GM21360 (cell line): Measurements from ENCODE around the gene DSCAML1.
"Not testable (repeated sequence)": the region's sequence is repeated elsewhere in the genome, so short reads cannot be mapped to it uniquely, and the experiment has no call there.

ENCODE experiments used
- ATAC-seq: cut with Tn5 transposase; IDR thresholded peaks from one replicate; pipeline ENCODE4 v1.9.1; 2021; ENCODE audit warnings: mild to moderate bottlenecking, moderate library complexity; ENCODE audit not compliant: unreplicated experiment

The DSCAML1 gene

DNA sequence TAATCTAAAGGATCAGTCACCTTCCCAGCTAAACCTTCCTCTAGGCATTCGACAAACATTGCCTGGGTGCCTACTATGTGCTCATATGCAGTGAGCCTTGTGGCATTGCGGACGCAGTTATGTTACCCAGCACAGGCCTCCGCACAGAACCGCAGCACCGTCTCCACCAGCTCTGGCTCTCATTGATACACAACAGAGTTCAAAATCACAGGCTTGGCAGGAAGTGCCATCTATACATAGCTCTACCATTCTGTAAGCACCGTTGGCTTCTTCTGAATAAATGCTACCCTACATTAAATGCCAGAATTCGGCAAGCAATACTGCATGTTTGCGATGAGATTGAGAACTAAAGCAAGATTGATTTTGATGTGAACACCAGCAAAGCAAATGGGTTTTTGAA lies 31.0 kb downstream of the DSCAML1 start:
- no peak for ATAC-seq

DNA sequence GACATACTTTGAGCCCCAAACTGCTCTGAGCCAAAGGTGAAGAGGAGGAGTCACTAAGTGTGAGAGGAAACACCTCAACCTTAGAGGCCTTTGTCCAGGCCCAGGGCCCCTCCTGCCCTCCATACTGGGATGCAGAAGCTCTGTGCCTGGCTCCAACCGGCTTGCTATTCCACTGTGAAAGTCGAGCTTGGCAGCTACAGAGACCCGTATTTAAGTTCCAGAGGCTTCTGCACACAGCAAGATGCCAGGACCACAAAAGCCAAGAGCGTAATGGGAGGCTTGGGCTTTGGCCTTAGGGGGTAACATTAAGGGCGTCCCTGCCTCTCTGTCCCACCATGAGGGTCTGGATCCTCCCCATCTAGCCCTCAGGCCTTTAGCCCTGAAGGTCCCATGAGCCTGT lies 31.9 kb downstream of the DSCAML1 start:
- ATAC-seq = no peak

DNA sequence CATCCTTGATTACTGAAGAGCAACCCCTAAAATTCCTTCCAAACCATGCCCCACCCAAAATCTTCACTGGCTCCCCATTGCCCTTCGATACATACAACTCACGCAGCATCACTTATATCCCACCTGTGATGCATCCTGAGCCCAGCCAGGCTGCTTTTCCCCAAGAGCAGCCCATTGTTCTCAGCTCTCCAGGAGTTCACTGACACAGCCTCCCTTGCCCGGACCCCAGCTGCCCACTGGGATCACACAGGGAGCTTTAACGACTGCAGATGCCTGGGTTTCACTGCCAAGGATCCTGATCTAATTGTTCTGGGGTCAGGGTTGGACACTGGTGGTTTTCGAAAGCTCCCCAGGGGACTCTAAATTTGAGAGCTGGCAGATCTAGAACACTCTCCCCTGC lies 33.6 kb downstream of the DSCAML1 start:
- ATAC-seq = not testable (repeated sequence)

DNA sequence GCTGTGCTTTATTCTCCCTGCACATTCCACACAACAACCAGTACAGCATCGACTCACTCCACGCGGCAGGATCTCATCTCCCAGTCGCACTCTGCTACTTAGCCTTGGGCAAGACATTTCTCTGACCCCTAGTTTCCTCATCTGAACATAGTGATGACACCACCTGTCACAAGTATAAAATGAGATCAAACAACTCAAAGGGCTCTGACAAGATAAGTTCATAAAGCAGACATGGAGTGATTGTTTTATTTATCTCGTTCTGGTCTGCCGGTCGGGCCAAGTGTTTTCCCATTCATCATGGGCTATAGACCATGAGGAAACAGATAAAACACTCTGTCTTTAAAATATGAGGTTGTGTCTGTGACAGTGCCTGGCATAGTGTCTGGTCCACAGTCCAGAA lies 35.0 kb downstream of the DSCAML1 start:
- no peak for ATAC-seq

DNA sequence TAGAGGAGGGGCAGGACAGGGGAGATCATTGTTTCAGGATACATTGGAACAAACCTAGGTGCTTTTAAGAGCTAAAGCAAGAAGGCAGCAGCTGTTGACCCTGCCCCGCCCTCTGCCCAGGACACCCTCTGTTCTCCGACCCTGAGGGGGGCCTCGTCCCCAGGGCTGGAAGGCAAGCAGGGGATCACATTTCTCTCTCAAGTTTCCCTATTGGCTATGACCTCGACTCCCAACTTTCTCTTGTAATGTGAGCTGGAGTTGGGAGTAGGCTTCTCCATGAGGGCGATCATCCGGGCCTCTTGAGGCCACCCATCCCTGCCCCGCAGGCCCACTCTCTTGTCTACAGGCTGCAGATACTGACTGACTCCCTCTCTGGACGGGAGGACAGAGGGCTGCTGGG lies 37.7 kb downstream of the DSCAML1 start:
- no peak for ATAC-seq

DNA sequence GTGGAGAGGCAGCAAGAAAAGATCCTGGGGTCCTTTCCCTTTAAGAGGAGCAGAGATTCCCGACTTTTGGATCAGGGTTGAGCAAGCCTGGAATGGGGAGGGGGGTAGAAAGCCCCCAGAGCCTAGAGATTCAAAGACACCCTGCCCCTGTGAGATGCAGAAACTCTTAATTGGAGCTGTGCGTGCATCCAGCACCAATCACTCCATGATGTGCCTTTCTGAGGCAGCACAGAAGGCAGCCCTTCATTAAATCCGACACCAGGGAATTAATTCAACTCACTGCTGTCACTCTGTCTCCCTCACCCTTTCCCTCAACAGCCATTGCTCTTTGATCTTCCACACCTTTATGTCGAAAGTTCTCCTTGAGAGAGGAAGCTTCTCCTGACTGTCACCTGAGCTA lies 43.0 kb downstream of the DSCAML1 start:
- ATAC-seq = no peak

DNA sequence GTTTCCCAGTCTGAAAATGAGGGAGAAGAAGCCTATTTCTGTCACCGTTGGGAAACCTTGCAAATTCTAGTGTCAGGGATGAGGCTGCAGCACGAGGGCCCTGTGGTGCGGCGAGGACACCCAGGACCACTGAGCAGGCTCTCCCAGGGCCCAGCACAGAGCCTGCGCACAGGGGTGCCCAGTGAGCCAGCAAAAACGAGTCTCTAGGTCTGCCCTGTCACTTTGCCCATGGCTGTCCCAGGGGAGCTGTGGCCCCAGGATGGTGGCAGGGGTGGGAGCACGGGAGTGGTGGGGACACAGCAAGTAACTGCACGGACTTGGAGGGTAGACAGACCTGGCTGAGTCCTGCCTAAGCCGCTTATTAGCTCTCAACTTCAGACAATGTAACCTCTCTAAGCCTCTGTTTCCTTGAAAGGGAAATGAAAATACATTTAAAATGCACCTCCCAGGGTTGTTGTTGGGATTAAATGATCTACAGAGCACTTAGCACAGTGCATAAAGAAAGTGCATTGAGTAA lies 44.2 kb downstream of the DSCAML1 start:
- no peak for ATAC-seq

DNA sequence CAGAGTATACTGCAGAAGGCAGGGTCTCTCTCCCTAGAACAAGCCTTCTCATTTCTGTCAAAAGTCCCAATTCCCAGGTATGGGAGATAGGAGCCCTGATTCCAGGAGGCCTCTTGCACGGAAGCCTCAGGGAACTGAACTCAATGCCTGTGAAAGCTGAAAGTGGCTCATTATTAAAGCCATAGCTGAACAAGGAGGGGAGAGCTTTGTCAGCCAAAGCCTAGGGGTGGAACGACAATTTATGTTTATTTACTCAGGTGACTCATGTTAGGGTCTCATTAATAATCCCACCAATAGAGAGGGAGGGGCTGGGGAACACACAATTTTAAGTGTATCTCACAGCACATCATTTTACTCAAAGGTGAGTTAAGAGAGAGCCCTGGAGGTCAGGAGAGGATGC lies 44.9 kb downstream of the DSCAML1 start:
- ATAC-seq = no peak

DNA sequence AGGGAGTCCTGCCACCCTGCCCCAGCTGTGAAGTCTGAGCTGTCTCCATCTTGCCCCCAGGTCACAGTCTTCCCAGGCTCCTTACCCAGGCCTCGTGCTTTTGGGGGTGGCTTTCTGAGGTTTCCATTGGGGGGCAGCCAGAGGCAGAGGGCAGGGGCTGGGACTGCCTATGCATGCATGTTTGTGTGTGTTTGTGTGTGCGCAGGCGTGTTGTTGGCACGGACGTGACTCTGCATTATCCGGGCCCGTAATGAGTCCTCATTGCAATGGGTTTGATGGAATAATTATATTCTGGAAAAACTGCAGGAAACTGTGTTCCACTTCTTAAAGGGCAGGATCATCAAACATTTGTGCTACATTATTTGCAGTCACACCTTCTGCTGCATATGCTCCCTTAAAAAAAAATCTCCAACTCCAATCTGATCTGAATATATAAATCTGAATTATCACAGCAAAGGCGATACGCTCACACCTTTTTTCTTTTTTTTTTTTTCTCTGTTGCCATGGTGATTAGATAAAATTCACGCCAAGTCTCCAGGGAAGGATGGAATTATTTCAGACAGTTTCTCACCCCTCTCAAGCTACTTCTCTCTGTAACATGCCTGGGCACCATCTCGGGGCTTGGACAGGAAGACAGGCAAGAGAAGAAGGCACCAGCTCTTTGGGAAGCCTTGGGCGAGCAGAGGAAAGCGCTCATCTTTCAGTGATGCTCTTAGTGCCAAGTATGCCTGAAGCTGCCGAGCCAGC lies 45.9 kb downstream of the DSCAML1 start:
- ATAC-seq = no peak

DNA sequence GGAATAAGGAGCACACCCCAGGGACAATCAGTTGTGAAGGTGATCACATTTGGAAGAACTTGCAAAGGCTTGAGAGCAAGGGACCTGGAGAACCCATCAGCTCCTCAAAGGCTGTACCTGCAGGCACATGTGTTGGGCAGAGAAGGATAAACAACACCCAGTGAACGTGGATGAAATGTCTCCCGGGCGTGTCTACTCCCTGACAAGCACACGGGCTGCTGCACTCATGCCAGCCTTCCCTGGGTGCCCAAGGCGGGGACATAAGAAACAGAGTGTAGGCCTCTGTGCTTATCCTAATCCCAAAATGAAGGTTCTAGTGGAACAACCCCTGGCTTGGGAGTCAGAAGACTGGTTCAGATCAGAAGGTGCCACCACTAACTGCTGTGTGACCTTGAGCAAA lies 46.7 kb downstream of the DSCAML1 start:
- no peak for ATAC-seq

DNA sequence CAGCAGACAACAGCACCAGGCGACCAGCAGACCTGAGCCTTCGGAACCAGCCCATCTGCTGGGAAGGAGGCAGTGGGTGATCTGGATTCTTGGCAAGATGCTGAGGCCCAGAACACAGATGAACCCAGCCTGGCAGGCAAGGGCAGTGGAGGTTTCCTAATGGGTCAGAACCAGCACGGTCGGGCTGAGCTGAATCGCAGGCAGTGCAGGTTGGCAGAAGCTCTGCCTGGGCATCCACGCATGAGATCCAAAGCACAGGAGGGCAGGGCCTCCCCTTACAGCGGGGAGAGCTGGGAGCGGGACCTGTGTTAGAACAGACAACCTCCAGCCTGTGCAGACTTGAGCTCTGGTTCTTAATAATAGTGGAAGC lies 47.5 kb downstream of the DSCAML1 start:
- no peak for ATAC-seq

DNA sequence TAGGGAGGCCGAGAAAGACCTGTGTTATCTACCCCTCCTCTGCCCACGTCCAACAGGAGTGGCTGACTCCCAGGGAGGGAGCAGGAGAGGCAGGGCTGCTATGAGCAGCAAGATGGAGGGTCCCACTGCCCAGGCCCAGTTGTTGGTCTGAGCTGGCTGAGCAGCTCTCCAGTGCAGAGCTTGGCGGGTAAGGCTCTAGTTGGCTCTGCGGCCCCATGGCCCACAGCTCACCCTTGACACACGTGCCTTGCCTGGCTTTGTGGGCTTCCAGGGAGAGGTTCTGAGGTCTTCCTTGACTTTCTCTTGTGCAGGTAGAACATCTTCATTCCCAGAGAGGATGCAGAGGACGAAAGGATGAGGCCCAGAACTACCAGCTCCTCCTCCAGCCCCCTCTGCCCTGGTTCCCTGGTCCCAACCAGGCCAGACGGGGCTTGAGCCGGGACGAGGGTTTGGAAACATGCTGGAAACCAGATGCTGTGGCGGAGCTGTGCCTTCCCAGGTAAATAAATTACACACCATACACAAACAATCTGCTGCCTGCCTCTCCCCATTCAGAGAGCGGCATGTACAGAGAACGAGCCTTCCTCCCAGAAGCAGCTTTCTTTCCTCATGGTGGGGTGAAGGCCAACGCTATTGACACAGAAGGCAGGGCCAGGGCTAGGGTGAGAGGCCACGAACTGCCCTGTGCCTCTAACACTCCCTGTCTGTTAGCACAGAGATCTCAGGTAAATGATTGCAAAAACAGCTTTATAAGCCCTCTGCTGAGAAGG lies 48.1 kb downstream of the DSCAML1 start:
- no peak for ATAC-seq

DNA sequence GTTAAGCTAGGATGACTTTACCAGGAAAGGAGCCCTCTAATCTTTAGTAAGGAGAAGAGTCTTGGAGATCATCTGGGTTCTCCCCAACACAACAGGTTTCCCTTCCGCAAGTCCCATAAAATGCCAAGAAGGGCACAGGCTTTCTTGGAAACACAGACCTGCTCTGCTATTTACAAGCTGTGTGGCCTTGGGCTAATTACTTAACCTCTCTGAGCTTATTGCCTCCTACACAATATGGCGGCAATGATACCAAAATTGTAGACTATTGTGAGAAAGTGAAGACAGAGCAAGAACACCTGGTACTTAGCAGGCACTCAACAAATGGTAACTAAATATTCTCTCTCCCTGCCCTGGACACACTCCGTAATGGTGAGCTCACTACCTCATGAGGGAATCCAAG lies 49.1 kb downstream of the DSCAML1 start:
- no peak for ATAC-seq

DNA sequence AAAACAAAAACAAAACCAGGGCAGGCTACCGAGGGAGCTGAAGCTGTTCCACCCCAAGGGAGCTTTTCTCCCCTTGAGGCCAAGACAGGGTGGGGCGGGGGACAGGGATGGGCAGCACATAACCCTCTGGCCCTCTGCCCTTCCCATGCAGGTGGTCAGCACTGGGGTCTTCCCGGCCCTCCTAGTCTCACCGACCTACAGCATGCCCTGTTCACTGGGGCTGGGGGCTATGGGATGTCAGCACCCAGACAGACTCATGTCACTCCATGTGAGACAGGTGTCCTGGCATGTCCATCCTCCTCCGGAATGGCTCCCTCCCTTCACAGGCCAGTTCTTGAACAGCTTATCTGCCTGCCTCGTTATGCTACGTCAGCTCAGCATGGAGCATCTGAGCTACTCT lies 51.7 kb downstream of the DSCAML1 start:
- ATAC-seq = no peak

DNA sequence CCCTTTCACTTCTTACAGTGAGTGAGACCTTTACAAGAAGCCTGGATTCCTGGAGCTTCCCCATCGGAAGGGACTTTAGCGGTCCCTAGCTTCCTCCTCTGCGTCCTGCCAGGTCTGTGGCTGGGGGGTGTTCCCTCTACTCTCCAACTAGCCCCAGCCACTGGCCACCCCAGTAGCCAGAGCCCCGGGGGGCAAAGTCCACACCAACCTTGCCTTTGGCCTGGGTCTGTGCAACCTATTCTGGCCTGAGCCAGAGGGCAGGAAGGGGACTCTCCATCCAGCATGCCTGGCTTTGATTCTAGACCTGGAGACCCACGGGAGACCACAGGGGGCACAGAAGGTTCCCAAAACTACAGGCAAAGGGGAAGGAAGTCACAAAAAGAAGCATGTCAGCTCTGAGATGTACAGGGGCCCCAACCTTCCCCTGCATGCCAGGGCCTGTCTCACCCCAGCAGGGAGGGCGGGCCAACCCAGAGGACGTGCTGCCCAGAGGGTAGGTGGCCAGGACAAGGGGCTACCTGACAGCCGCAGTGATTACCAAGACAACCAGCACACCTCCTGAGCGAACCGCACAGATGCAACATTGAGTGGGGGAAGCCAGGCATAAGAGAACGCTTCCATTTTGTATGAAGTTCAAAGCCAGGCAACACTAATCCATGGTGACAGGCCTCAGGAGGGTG lies 52.4 kb downstream of the DSCAML1 start:
- no peak for ATAC-seq

DNA sequence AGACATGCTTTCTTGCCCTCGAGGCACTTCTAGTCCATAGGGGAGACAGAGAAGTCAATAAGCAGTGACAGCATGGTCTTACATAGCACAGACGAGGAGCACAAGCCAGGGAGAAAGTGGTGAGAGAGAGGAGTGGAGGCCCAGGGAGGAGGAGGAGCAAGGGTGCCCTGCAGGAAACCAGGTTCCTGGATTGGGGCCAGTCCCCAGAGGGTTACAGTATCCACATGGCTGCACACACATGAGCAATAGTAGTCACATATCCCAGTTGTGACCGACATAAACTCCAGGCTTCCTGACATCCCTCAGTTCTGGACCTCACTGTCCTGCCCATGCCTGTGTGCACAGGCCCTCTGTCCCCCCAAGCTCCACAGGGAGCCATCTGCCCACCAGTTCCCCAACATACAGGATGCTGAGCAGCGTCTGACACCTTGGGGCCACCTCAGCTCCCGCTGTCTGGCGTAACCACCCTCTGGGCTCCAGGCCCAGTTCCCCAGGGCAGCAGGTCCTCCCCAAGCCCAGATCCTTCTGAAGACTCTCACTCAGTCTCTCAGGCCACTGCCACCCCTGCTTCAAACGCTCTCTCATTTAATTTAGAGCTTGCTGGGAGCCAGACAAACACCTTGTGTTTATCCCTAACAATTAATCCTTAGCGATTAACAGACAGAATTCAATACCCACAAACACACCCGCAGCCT lies 53.7 kb downstream of the DSCAML1 start:
- ATAC-seq = no peak

DNA sequence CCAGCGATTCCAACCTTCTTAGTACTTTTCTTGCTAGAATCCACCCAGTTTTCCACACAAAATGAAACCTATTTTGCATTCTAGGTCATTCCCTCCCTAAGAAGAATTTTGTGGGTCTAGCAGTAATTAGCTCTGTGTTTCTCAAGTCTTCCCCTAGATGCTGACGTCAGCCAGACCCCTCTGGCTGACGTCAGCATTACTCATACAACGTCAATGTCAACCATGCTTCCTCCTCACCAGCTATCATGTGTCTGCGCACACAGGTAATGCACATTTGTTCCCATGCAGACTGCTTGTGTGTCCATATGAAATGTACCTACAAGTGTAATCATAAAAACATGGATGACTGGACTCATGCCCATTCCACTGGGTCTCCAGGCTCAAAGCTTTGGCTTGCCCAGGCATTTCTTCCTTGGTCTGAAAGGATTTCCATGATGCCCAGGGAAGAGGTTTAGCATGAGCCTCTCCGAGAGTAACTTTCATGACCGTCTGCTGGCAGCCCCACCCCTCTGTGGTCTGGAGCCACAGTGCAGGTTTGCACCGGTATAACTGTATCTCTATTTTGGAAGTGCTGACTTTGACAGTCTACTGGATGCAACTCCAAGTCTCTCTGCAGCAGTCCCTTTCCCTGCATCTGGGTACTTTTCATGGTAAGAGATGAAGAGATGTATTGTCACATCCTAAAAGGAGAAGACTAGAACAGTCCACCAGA lies 58.6 kb downstream of the DSCAML1 start:
- no peak for ATAC-seq

DNA sequence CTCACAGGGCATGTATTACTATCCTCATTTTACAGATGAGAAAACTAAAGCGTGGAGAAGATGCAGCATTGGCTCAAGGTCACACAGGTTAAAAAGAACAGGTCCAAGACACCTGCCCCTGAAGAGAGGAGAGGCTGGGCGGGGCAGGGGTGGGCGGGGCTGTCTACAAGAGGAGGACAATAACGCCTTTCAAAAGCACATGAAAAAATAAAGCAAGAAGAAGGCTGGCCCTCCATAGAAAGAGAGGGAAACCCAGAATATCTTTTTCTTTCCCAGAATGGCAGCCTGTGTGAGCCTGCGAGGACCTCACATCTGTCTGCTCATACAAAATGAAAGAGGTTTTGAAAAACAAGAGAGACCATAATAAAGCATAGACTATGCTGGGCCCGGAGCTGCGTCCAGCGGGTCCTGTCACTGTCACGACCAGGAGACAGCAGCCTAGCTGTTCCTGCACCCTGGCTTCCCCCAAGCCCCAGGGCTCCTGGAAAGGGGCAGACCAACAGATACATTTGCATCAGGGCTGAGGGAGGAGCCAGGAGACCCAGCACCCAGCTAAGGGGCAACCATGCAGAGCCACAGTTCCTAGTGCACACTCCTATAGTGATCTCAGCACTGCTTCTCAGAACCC lies 61.6 kb downstream of the DSCAML1 start:
- no peak for ATAC-seq

DNA sequence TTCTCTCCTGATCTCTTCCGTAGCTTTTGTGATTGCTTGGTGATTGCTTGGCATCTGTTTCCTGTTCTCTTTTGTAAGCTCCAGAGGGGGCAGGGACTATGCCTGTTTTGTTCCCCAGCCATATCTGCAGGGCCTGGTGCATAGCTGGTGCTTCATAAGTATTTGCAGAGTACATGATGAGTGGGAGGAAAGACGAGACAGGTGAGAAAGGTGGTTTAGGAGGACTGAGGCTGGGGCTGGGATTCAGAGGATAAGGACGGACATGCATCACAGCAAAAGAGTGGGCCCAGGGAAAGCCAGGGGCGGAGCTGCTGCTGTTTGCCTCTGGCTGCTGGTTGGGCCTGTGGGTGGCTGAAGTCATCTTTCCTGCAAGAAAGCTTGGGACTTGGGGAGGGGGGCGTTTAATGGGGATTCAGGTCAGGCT lies 62.4 kb downstream of the DSCAML1 start:
- ATAC-seq = no peak

DNA sequence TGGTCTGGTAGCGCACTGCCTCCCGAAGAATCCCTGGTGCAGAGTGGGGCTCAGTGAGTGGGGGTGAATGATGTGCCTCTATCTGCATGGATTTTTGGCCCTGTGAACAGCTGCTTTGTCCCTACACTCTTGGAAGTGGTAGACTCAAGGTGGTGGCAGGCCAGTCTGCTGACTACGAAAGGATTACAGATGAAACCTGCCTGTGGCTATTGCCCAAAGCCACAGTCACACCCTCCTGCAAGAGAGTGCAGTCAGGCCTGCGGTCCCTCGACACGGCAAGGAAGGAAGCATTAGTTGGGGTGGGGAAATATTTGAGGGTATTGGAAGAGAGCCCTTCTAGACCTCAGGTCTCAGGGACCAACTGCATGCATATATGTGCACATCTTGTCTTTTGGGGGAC lies 63.7 kb downstream of the DSCAML1 start:
- no peak for ATAC-seq
